SU-DHL-6 (cell line): ENCODE measurements around the gene BICC1.

Experiments used
- EZH2phosphoT487 ChIP-seq: fragments of 200-600 bp; sonication (generic), shearing (Covaris generic); conservative IDR thresholded peaks from 2 replicates; pipeline ENCODE4 v1.6.1; 2018; ENCODE audit warnings: mild to moderate bottlenecking, antibody characterized with exemption, low read length, moderate library complexity, mixed read lengths
- TF ChIP-seq, protein P1 (sequence below): fragments of 200-600 bp; sonication (generic); IDR thresholded peaks from one replicate; pipeline ENCODE4 v1.5.1; 2017; ENCODE audit warnings: antibody characterized with exemption, mild to moderate bottlenecking, low read length, moderate library complexity; ENCODE audit not compliant: insufficient read depth, poor library complexity, severe bottlenecking

DNA sequence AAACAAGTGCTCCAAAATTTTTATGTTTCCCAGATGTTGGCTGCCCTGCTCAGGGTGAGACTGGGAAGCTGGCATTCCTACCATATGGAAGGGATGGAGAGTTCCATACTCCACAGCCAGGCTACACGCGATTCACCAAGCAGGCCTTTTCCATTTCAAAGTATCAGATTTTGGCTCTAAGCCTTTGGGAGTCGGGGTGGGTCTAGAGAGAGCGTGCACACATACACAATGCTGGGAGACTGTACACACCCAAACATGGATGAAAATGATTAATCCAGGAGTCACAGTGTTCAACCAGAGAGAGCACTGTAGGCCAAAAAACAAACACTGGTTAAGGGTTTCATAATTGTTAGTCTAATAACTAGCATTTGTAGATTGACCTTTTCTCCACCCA, 295.0 kb downstream of the BICC1 start:
- TF ChIP-seq, protein P1, sequence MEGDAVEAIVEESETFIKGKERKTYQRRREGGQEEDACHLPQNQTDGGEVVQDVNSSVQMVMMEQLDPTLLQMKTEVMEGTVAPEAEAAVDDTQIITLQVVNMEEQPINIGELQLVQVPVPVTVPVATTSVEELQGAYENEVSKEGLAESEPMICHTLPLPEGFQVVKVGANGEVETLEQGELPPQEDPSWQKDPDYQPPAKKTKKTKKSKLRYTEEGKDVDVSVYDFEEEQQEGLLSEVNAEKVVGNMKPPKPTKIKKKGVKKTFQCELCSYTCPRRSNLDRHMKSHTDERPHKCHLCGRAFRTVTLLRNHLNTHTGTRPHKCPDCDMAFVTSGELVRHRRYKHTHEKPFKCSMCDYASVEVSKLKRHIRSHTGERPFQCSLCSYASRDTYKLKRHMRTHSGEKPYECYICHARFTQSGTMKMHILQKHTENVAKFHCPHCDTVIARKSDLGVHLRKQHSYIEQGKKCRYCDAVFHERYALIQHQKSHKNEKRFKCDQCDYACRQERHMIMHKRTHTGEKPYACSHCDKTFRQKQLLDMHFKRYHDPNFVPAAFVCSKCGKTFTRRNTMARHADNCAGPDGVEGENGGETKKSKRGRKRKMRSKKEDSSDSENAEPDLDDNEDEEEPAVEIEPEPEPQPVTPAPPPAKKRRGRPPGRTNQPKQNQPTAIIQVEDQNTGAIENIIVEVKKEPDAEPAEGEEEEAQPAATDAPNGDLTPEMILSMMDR: no peak
- no peak for TF ChIP-seq EZH2phosphoT487
